Activated effector memory CD4-positive, alpha-beta T cell treated with Interleukin-2 at 50 U/mL for 16 hours (primary cell): ENCODE data around the gene ZFP14.
"Not testable (repeated sequence)": the region's sequence is repeated elsewhere in the genome, so short reads cannot be mapped to it uniquely, and the experiment has no call there.

Experiments used
- DNase-seq: peaks from one replicate; pipeline ENCODE4 v3.0.0-alpha.2; 2020

Gene ZFP14

DNA sequence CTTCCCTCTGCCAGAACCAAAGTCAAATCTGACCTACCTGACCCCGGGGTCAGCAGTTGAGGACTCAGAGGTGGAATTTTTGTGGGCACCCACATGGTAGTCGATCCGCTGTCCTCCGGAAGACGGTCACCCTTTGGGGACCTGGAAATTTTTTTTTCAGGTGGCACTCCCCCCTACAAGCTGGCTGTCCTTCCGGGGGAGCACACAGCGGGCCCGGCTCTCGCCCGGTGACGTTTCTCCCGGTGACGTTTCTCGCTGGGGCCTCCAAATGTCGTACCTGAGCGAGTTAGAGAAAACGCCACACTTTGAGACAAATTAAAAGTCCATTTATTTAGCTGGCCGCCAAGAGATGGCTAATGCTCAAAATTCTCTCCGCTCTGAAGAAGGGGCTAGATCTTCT is 48.8 kb downstream of the ZFP14 start:
- no peak for DNase-seq

DNA sequence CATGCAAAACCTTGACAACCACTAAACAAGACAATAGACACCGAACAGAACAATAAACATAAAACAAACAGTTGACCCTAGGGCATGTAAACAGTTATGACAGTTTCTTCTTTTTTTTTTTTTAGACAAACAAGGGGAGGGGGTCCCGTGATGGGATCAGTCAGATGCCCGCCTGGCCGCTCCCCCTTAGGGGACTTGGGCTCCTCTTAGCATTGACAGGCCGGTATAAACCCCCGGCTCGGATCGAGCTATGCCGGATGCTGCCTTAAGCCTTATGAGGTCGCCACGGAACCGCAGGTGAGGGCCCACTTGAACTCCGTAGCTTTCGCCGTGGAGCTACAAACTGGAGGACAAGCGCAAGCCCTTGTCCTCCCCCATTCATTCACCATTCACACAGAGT is 49.5 kb downstream of the ZFP14 start:
- not testable (repeated sequence) for DNase-seq

DNA sequence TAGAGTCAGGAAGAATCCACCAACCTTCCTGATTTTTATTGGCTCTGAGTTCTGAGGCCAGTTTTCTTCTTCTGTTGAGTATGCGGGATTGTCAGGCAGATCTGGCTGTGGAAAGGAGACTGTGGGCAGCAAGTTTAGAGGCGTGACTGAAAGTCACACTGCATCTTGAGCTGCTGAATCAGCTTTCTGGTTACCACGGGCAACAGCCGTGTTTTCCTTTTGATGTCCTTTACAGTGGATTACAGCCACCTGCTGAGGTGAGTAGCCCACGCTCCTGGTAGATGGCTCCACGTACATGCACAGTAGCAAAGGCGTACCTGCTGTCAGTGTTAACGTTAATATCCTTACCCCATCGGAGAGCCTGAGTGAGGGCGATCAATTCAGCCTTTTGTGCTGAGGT is 52.4 kb downstream of the ZFP14 start:
- not testable (repeated sequence) for DNase-seq

DNA sequence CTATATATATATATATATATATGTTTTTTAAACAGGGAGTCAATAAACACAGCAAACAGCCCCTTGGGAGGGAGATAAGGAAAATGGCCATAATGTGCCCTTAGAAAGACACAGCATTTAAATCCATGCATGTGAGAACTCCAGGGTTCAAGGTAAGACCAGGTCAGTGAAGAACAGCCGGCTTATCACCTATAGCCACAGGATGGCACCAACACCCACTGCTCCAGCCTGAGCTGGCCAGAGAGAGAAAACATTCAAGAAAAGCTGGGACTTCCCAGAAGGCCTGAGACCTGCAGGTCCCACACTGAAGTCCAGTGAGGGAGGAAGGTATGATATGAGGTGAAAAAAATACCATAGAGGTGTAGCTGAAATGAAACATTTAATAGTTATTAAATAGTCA is 63.8 kb downstream of the ZFP14 start:
- not testable (repeated sequence) for DNase-seq

DNA sequence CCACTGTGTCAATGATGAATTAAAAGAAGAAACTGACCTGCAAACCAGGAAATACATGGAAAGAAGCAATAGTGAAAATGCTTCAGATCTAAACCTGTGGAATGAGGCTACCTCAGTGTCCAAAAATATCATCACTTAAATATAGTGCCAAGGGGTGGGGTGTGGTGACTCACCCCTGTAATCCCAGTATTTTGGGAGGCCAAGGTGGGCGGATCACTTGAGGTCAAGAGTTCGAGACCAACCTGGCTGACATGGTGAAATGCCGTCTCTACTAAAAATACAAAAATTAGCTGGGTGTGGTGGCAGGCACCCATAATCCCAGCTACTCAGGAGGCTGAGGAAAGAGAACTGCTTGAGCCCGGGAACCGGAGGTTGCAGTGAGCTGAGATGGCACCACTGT is 64.9 kb downstream of the ZFP14 start:
- DNase-seq, result not testable (repeated sequence)

DNA sequence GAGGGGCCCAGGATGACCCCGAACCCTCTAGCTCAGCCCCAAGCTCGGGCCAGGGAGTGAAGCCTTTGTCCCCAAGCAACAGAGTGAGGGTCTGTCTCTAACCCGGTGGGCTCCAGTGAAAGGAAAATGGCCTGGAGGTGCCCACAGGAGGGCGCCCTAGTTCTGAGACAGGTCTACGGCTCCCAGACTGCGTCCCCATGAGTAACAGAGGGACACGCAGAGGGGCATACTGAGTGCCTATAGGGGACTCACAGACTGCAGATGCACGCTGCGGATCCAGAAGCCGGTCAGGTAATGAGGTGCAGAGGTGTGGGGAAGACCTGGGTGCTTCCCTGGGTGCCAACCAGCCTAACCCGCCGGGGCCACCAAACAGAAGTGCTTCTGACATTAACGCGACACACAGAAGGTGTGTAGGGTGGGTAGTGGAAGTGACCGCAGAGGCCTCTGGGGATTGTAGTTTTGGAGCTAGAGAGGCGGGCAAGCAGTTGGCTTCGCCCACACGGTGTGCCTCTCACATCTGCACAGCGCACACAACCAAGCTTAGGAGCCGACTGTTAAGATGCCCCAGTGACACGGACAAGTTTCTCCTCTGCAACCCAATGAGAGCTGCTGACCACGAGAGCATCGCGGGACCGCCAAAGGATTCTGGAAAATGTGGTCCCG is 67.8 kb downstream of the ZFP14 start:
- DNase-seq, result not testable (repeated sequence)

DNA sequence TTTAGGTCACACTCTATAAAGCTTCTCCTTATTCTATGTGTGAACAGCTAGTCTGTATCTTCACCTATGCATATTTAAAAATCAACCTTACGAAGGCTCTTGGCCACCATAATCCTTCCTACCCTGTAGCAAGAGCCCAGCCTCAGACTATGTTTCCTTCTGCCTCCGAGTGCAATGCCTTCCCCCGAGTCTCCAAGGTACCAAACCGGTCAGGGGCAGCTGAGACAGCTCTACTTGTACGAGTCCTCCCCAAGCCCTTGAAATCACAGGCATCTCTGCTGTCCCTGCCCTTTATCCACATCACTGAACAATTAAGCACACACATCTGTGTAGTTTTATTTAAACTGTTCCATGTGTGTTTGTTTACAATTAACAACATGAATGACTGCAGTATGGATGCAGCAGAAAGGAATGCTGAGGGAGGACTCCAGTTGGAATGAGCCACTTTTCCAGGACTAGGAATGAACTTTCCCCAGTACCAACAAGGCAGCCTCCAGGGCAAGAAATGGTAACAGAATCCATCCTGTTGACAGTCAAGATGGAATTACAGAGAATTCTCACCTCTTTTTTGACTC is 68.5 kb downstream of the ZFP14 start:
- not testable (repeated sequence) for DNase-seq

DNA sequence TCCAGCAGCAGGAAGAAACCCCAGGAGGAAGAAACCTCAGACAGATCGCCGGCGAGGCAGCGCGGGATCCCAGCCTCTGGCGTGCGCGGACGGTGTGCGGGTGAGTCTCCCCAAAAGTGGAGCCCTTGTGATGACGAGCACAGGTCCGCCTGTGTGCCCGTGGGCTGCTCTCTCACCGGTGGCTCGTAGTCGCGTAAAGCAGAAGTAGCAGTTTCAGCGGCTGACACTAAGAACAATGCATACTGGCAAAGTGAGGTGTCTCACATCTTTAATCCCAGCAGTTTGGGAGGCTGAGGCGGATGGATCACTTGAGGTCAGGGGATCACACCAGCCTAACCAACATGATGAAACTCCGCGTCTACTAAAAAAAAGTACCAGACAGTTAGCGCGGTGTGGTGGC is 69.2 kb downstream of the ZFP14 start:
- not testable (repeated sequence) for DNase-seq

DNA sequence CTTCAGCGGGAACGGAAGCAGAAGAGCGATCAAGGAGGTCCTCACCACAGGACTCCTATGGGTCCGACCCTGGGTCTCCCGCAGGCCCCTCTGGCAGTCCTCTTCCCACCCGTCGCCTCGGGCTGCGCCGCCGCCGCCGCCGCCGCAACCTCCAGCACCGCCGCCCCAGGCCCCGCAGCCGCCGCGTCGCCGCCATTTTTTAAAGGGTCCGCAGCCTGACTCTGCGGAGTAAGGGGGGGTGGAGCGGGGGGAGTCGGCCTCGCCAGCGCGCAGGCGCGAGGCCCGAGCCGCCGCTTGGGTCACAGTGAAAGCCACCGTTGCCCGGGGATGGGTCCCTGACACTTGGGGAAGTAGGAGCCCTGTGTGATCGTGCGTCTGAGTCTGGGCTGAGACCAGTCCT is 69.7 kb downstream of the ZFP14 start:
- DNase-seq, result not testable (repeated sequence)

DNA sequence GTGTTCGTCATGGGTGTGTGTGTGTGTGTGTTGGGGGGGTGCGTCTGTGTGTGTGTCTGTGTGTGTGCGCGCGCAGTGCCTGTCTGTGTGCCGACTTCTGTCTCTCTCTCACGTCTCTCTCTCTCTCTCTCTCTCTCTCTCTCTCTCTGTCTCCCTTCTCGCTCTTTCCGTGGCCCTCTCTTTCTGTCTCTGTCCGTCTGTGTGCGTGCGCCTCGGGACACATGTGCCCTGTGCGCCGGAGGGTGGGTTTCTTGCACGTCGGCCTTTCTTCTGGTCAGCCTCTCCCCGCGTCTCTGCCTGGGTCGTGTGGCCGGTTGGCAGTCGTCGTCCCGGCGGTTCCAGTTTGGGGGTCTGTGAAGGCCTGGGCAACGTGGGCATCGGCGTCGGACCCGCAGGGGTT is 86.7 kb downstream of the ZFP14 start:
- DNase-seq, result not testable (repeated sequence)
